Mesendoderm (in vitro differentiated cells): ENCODE results near the gene NAA25.

Experiments used
- DNase-seq: peaks from one replicate; pipeline ENCODE4 v3.0.0; 2013
- H2AK5ac ChIP-seq: 2 replicates; pipeline ENCODE4 v1.6.1; 2013; ENCODE audit warnings: low read length, inconsistent platforms
- H2BK120ac ChIP-seq: 2 replicates; pipeline ENCODE4 v1.6.1; 2013; ENCODE audit warnings: low read depth, mild to moderate bottlenecking, low read length, moderate library complexity, mixed read lengths
- H2BK15ac ChIP-seq: replicated peaks from 2 replicates; pipeline ENCODE4 v1.6.1; 2013; ENCODE audit warnings: low read depth, mild to moderate bottlenecking, moderate library complexity
- H2BK5ac ChIP-seq: 2 replicates; pipeline ENCODE4 v1.6.1; 2013; ENCODE audit warnings: low read length, inconsistent platforms
- H3K18ac ChIP-seq: 2 replicates; pipeline ENCODE4 v1.6.1; 2013; ENCODE audit warnings: mild to moderate bottlenecking, low read length, mixed read lengths
- H3K23ac ChIP-seq: one replicate; pipeline ENCODE4 v1.6.1; 2013; ENCODE audit warnings: low read length
- H3K27ac ChIP-seq: 2 replicates; pipeline ENCODE4 v1.5.1; 2013; ENCODE audit warnings: low read depth, mild to moderate bottlenecking, inconsistent platforms, low read length, moderate library complexity
- H3K27me3 ChIP-seq: 2 replicates; pipeline ENCODE4 v1.6.1; 2013; ENCODE audit warnings: low read length, control low read depth, mild to moderate bottlenecking, inconsistent platforms; ENCODE audit not compliant: insufficient read depth, poor library complexity
- H3K36me3 ChIP-seq: 2 replicates; pipeline ENCODE4 v1.6.1; 2013; ENCODE audit warnings: low read length, inconsistent platforms; ENCODE audit not compliant: control insufficient read depth, insufficient read depth
- H3K4ac ChIP-seq: one replicate; pipeline ENCODE4 v1.6.1; 2013; ENCODE audit warnings: low read depth, mild to moderate bottlenecking, low read length, moderate library complexity
- H3K4me1 ChIP-seq: 2 replicates; pipeline ENCODE4 v1.6.1; 2013; ENCODE audit warnings: low read depth, low read length, inconsistent platforms; ENCODE audit not compliant: control insufficient read depth
- H3K4me2 ChIP-seq: 2 replicates; pipeline ENCODE4 v1.6.1; 2013; ENCODE audit warnings: low read length
- H3K4me3 ChIP-seq: 2 replicates; pipeline ENCODE4 v1.5.1; 2013; ENCODE audit warnings: mild to moderate bottlenecking, low read length
- H3K56ac ChIP-seq: one replicate; pipeline ENCODE4 v1.6.1; 2013; ENCODE audit warnings: low read length
- H3K79me1 ChIP-seq: 2 replicates; pipeline ENCODE4 v1.6.1; 2013; ENCODE audit warnings: low read length, inconsistent platforms
- H3K79me2 ChIP-seq: 2 replicates; pipeline ENCODE4 v1.6.1; 2013; ENCODE audit warnings: mild to moderate bottlenecking, low read length; ENCODE audit not compliant: control insufficient read depth, insufficient read depth
- H3K9ac ChIP-seq: 2 replicates; pipeline ENCODE4 v1.6.1; 2013; ENCODE audit warnings: low read length, inconsistent platforms
- H4K5ac ChIP-seq: one replicate; pipeline ENCODE4 v1.6.1; 2013; ENCODE audit warnings: low read length
- H4K8ac ChIP-seq: one replicate; pipeline ENCODE4 v1.6.1; 2013; ENCODE audit warnings: low read depth, mild to moderate bottlenecking, control low read depth, low read length, moderate library complexity
- WGBS: extraction: QIAGEN DNeasy Blood & Tissue Kit; methylation state at CpG from one replicate; pipeline ENCODE4 v1.1.7; 2013; ENCODE audit warnings: low lambda C conversion rate, missing lambda C conversion rate; ENCODE audit not compliant: insufficient coverage; ENCODE audit errors: extremely low coverage; 5-methylcytosine and 5-hydroxymethylcytosine counted together

The NAA25 gene

GRCh38 chr12:112148031-112148513 is 39.5 kb upstream of the NAA25 start:
- H4K8ac ChIP-seq = no peak overlapping the region
- H3K4me2 ChIP-seq = no peak overlapping the region
- no peak overlapping the region for H2BK15ac ChIP-seq
- no peak overlapping the region for H3K23ac ChIP-seq
- H3K4me1 ChIP-seq = no peaks in the 10 kb centered on the region
- H3K27ac ChIP-seq = no peak overlapping the region
- no peaks in the 10 kb centered on the region for H3K27me3 ChIP-seq
- H3K36me3 ChIP-seq = peaks cover 14% of the 10 kb centered on the region
- no peak overlapping the region for H2BK120ac ChIP-seq
- no peak overlapping the region for H3K9ac ChIP-seq
- H3K56ac ChIP-seq = no peak overlapping the region
- H3K4ac ChIP-seq = no peak overlapping the region
- H2BK5ac ChIP-seq = no peak overlapping the region
- no peak overlapping the region for H3K18ac ChIP-seq
- H3K79me1 ChIP-seq = no peaks in the 10 kb centered on the region
- peak; percentile 48 for DNase-seq
- no peaks in the 10 kb centered on the region for H3K79me2 ChIP-seq
- no peak overlapping the region for H2AK5ac ChIP-seq
- no peak overlapping the region for H3K4me3 ChIP-seq
- H4K5ac ChIP-seq = no peak overlapping the region
- WGBS = no CpG with 5 or more reads among the region's 3 CpGs

GRCh38 chr12:112146123-112146522 is 37.5 kb upstream of the NAA25 start:
- Histone ChIP-seq H3K36me3 (peaks cover 11% of the 10 kb centered on the region), H3K79me1 (no peaks in the 10 kb centered on the region), H4K8ac (no peak overlapping the region), H3K79me2 (no peaks in the 10 kb centered on the region), H3K27ac (no peak overlapping the region), H3K56ac (no peak overlapping the region), H2AK5ac (no peak overlapping the region), H3K4me2 (no peak overlapping the region), H3K9ac (no peak overlapping the region), H3K27me3 (no peaks in the 10 kb centered on the region), H3K4me1 (no peaks in the 10 kb centered on the region), H3K4ac (no peak overlapping the region), H2BK120ac (no peak overlapping the region), H3K23ac (no peak overlapping the region), H2BK5ac (no peak overlapping the region), H4K5ac (no peak overlapping the region), H3K18ac (no peak overlapping the region), H2BK15ac (no peak overlapping the region), H3K4me3 (no peak overlapping the region)
- WGBS = no CpG with 5 or more reads among the region's 1 CpG
- DNase-seq = no peak

GRCh38 chr12:112140728-112141127 is 32.1 kb upstream of the NAA25 start:
- Histone ChIP-seq H3K4me1 (no peaks in the 10 kb centered on the region), H3K27me3 (no peaks in the 10 kb centered on the region), H3K18ac (no peak overlapping the region), H3K27ac (no peak overlapping the region), H3K4me3 (no peak overlapping the region), H3K79me2 (no peaks in the 10 kb centered on the region), H4K8ac (no peak overlapping the region), H3K9ac (no peak overlapping the region), H2BK15ac (no peak overlapping the region), H3K79me1 (no peaks in the 10 kb centered on the region), H3K56ac (no peak overlapping the region), H3K4me2 (no peak overlapping the region), H3K4ac (no peak overlapping the region), H3K23ac (no peak overlapping the region), H2BK5ac (no peak overlapping the region), H4K5ac (no peak overlapping the region), H3K36me3 (peaks cover 2% of the 10 kb centered on the region), H2AK5ac (no peak overlapping the region), H2BK120ac (no peak overlapping the region)
- no peak for DNase-seq
- WGBS = no CpG with 5 or more reads among the region's 5 CpGs

GRCh38 chr12:112134731-112135130 is 26.1 kb upstream of the NAA25 start:
- Histone ChIP-seq H3K4me2 (no peak overlapping the region), H2BK120ac (no peak overlapping the region), H3K4me1 (no peaks in the 10 kb centered on the region), H3K9ac (no peak overlapping the region), H2BK15ac (no peak overlapping the region), H2AK5ac (no peak overlapping the region), H3K27ac (no peak overlapping the region), H3K79me2 (no peaks in the 10 kb centered on the region), H3K4me3 (no peak overlapping the region), H3K36me3 (peaks cover 2% of the 10 kb centered on the region), H4K5ac (no peak overlapping the region), H4K8ac (no peak overlapping the region), H3K79me1 (no peaks in the 10 kb centered on the region), H3K23ac (no peak overlapping the region), H2BK5ac (no peak overlapping the region), H3K4ac (no peak overlapping the region), H3K27me3 (no peaks in the 10 kb centered on the region), H3K18ac (no peak overlapping the region), H3K56ac (no peak overlapping the region)
- no CpG with 5 or more reads among the region's 3 CpGs for WGBS
- no peak for DNase-seq

- Histone ChIP-seq H3K18ac (no peak overlapping the region), H2BK15ac (no peak overlapping the region), H3K36me3 (peaks cover 2% of the 10 kb centered on the region), H3K27me3 (no peaks in the 10 kb centered on the region), H3K27ac (no peak overlapping the region), H4K5ac (no peak overlapping the region), H3K4me1 (no peaks in the 10 kb centered on the region), H2AK5ac (no peak overlapping the region), H3K56ac (no peak overlapping the region), H3K4ac (no peak overlapping the region), H2BK120ac (no peak overlapping the region), H3K23ac (no peak overlapping the region), H3K4me2 (no peak overlapping the region), H3K4me3 (no peak overlapping the region), H4K8ac (no peak overlapping the region), H3K9ac (no peak overlapping the region), H2BK5ac (no peak overlapping the region), H3K79me2 (no peaks in the 10 kb centered on the region), H3K79me1 (no peaks in the 10 kb centered on the region)
- no peak for DNase-seq
- no CpG with 5 or more reads among the region's 5 CpGs for WGBS
These were observed 24.8 kb upstream of the NAA25 start for GRCh38 chr12:112133418-112133817.

GRCh38 chr12:112131686-112132085 is 23.1 kb upstream of the NAA25 start:
- H2BK120ac ChIP-seq = no peak overlapping the region
- H4K8ac ChIP-seq = no peak overlapping the region
- H3K27ac ChIP-seq = no peak overlapping the region
- H3K18ac ChIP-seq = no peak overlapping the region
- no peaks in the 10 kb centered on the region for H3K27me3 ChIP-seq
- peaks cover 2% of the 10 kb centered on the region for H3K79me1 ChIP-seq
- H4K5ac ChIP-seq = no peak overlapping the region
- H3K79me2 ChIP-seq = no peaks in the 10 kb centered on the region
- DNase-seq = no peak
- WGBS = no CpG with 5 or more reads among the region's 1 CpG
- H3K9ac ChIP-seq = no peak overlapping the region
- H3K4me2 ChIP-seq = no peak overlapping the region
- H3K4me1 ChIP-seq = no peaks in the 10 kb centered on the region
- no peak overlapping the region for H2BK5ac ChIP-seq
- no peak overlapping the region for H3K23ac ChIP-seq
- H3K36me3 ChIP-seq = peaks cover 2% of the 10 kb centered on the region
- H3K4me3 ChIP-seq = no peak overlapping the region
- H3K4ac ChIP-seq = no peak overlapping the region
- H2BK15ac ChIP-seq = no peak overlapping the region
- no peak overlapping the region for H2AK5ac ChIP-seq
- no peak overlapping the region for H3K56ac ChIP-seq
